Activated CD8-positive, alpha-beta memory T cell treated with anti-CD3 and anti-CD28 coated beads, Interleukin-2, amount 50 U/mL, for 1 hour (primary cell): Measurements from ENCODE around the gene SLC16A1.
"Not testable (repeated sequence)": the region's sequence is repeated elsewhere in the genome, so short reads cannot be mapped to it uniquely, and the experiment has no call there.

Source experiments
- DNase-seq: peaks from one replicate; pipeline ENCODE4 v3.0.0-alpha.2; 2020; ENCODE audit errors: extremely low read depth

The SLC16A1 gene

GRCh38 chr1:112971006-112971405 is 15.0 kb upstream of the SLC16A1 start:
- DNase-seq, result no peak

GRCh38 chr1:112964347-112964746 is 8.4 kb upstream of the SLC16A1 start:
- DNase-seq, result no peak

- DNase-seq, result no peak
Observed at GRCh38 chr1:112961072-112961471, 5.1 kb upstream of the SLC16A1 start.

GRCh38 chr1:112960384-112960783 is 4.4 kb upstream of the SLC16A1 start:
- no peak for DNase-seq

GRCh38 chr1:112958236-112958635 is 2.2 kb upstream of the SLC16A1 start:
- DNase-seq, result not testable (repeated sequence)

- no peak for DNase-seq
Observed at GRCh38 chr1:112957133-112957812, 1.3 kb upstream of the SLC16A1 start.

- no peak for DNase-seq
Observed at GRCh38 chr1:112956544-112957132, 642 bp upstream of the SLC16A1 start.

- DNase-seq, result no peak
Observed at GRCh38 chr1:112954945-112955772, 837 bp downstream of the SLC16A1 start.

- DNase-seq, result no peak
Observed at GRCh38 chr1:112954017-112954650, 1.9 kb downstream of the SLC16A1 start.

GRCh38 chr1:112950426-112950825 is 5.6 kb downstream of the SLC16A1 start:
- no peak for DNase-seq

GRCh38 chr1:112946683-112947082 is 9.3 kb downstream of the SLC16A1 start:
- DNase-seq, result no peak

GRCh38 chr1:112939810-112940209 is 16.2 kb downstream of the SLC16A1 start:
- no peak for DNase-seq

- DNase-seq, result no peak
Observed at GRCh38 chr1:112938210-112938609, 17.8 kb downstream of the SLC16A1 start.

GRCh38 chr1:112937495-112937894 is 18.5 kb downstream of the SLC16A1 start:
- DNase-seq, result no peak

GRCh38 chr1:112937070-112937469 is 18.9 kb downstream of the SLC16A1 start:
- no peak for DNase-seq

- no peak for DNase-seq
Observed at GRCh38 chr1:112935461-112936111, 20.4 kb downstream of the SLC16A1 start.

- no peak for DNase-seq
Observed at GRCh38 chr1:112934577-112934976, 21.4 kb downstream of the SLC16A1 start.

- DNase-seq, result no peak
Observed at GRCh38 chr1:112933820-112934571, 22.0 kb downstream of the SLC16A1 start.

- no peak for DNase-seq
Observed at GRCh38 chr1:112929979-112930378, 26.0 kb downstream of the SLC16A1 start.

GRCh38 chr1:112927462-112927990 is 28.5 kb downstream of the SLC16A1 start:
- DNase-seq, result no peak

GRCh38 chr1:112926858-112927257 is 29.1 kb downstream of the SLC16A1 start:
- DNase-seq, result no peak
